Tibial nerve (tissue), 4 donors: ENCODE results near the gene CGNL1.

Experiments
- EP300 ChIP-seq, 2 donors: sonication (generic); formaldehyde crosslinking; IDR thresholded peaks; one replicate each; pipeline ENCODE4 v1.6.1; 2017; ENCODE audit warnings: antibody characterized with exemption in 2 of 2, mild to moderate bottlenecking in 1 of 2
- POLR2A ChIP-seq, 2 donors: fragments of 450-650 bp; IDR thresholded peaks; one replicate each; pipeline ENCODE4 v1.6.1; 2017; ENCODE audit warnings: antibody characterized with exemption in 2 of 2, mild to moderate bottlenecking in 2 of 2, moderate library complexity in 2 of 2
- TF ChIP-seq, protein P1 (sequence below), 5 experiments: fragments of 200-600 bp in 3 of 5; fragments of 450-650 bp in 2 of 5; sonication (generic) in 3 of 5; IDR thresholded peaks; one replicate each; pipeline ENCODE4 v1.5.1; 2016 to 2019; ENCODE audit warnings: antibody characterized with exemption in 5 of 5, mild to moderate bottlenecking in 3 of 5, moderate library complexity in 2 of 5

DNA sequence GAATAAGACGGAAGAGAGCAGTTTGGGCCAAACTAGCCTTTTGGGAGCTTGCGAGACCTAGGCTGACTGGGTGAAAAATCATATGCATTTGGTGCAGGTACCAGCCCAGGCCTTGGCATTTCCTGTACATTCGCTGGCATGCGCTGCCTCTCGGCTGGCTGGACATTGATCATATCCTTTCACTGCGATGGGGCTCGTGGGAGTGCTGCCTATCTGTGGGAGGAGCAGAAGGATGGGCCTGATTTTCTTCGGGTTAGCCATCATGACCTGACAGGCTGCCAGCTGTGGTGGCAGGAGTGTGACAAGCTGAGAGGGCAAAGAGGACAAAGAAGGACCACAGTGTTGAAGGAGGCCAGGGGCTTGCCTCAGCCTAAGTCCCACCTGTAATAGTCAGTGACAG, 14.3 kb downstream of the CGNL1 start:
- TF ChIP-seq, protein P1, sequence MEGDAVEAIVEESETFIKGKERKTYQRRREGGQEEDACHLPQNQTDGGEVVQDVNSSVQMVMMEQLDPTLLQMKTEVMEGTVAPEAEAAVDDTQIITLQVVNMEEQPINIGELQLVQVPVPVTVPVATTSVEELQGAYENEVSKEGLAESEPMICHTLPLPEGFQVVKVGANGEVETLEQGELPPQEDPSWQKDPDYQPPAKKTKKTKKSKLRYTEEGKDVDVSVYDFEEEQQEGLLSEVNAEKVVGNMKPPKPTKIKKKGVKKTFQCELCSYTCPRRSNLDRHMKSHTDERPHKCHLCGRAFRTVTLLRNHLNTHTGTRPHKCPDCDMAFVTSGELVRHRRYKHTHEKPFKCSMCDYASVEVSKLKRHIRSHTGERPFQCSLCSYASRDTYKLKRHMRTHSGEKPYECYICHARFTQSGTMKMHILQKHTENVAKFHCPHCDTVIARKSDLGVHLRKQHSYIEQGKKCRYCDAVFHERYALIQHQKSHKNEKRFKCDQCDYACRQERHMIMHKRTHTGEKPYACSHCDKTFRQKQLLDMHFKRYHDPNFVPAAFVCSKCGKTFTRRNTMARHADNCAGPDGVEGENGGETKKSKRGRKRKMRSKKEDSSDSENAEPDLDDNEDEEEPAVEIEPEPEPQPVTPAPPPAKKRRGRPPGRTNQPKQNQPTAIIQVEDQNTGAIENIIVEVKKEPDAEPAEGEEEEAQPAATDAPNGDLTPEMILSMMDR (IDR thresholded peaks at IDR 0.05) = no peak
- no peak for TF ChIP-seq POLR2A (IDR thresholded peaks at IDR 0.05)
- TF ChIP-seq EP300 (IDR thresholded peaks at IDR 0.05) = no peak
